NCI-H748 (cell line): Measurements from ENCODE around the gene EXO5.
A peak's percentile ranks its signal among the peaks of the same experiment; 100 is the strongest.
"Not testable (repeated sequence)": the region's sequence is repeated elsewhere in the genome, so short reads cannot be mapped to it uniquely, and the experiment has no call there.

Source experiments
- DNase-seq: peaks from one replicate; lab custom pipeline; 2025; ENCODE audit not compliant: unreplicated experiment; lab: John Stamatoyannopoulos, UW

The EXO5 gene

DNA sequence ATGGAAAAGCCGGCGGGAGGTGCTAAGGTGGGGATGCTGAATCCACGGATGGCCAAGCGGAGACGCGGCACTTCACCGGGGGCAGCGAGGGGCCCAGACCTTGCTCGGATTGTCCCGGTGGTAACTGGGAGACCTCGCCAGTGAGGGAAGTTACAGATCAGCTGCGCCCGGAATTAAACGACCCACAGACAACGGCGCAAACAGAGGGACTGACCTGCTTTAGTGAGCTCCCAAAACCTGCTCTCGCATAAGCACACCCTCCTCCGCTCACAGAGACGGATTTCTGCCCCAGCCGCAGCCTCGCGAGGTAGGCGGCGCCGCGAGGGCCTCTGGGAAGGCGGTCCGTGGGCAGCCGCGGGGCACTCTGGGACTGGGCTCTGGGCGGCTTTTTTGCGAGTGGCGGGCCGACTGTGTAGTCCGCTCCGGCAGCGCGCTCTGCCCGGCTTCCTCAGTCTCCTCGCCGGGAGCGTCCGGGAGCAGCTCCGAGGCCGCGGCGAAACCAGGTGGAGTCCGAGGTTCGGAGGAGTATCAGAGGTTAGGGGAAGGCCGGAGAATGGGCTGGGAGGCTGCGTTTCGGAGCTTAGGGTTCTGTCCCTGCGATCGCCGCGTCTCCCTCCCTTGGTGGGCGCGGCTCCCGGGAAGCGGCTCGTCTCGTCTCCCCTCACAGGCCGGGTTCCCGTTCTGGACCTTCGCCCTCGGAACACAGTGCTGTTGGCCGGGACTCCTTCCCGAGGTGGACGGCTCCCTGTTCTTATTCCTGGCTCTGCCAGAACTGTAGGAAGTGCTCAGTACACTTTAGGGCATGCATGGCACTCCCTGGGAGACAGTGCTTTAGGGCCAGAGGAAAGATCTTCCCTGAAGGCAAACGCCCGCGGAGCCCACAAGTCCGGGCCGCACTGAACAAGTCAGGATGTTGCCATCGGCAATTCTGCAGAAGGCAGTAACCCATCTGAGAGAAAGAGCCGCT, at the start of gene EXO5:
Gene EXO5, plus strand, starts transcription at position 393 of the 967 bp plus-strand sequence. CDS start 5,778 bp downstream, outside the sequence.
- DNase-seq = peak; percentile 100

- DNase-seq = peak; percentile 77
Observed at GRCh38 chr1:40462956-40463590, 45.5 kb upstream of the EXO5 start.

GRCh38 chr1:40469327-40469726, 39.2 kb upstream of the EXO5 start:
- no peak for DNase-seq

GRCh38 chr1:40475268-40475667, 33.3 kb upstream of the EXO5 start:
- no peak for DNase-seq

DNA sequence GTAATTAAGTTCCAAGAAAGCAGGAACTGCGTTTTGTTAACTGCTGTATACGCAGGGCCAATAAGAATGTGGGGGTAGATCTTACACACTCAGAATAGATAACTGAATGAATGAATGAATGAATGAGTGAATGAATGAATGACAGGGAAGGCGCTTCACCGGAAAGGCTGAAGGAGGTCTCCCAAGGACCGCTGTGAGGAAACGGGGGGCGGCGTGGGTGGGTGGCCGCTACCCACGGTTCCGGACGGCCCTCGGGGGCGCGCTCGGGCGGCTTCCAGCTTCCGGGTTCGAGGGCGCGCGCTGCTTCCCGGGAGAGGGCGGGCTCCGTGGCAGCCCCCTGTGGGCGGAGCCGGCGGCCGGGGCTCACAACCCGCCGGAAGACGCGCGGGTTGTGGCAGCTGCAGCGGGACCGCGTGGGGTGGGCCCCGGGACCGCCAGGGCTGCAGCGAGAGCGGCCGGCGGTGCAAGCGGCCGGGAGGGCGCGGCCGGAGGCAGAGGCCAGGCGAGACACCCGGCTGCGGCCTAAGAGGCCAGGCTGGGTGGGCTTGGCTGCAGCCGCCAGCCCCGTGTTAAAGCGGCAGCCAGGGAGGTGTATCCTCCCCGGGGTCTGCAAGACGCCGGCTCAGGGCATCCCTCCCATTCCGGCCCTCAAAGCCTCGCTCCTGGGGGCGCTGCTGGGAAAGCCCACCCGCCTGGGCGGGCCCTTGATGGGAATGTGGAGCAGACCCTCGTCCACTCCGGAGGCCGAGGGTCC, 31.5 kb upstream of the EXO5 start, which contains the start of gene ZFP69:
Gene ZFP69, plus strand, starts transcription at position 367 of the 754 bp plus-strand sequence. CDS start 2,072 bp downstream, outside the sequence.
- peak; percentile 100 for DNase-seq

- DNase-seq = peak; percentile 94
Observed at GRCh38 chr1:40477678-40478053, 30.9 kb upstream of the EXO5 start.

GRCh38 chr1:40478276-40478675, 30.3 kb upstream of the EXO5 start:
- no peak for DNase-seq

GRCh38 chr1:40479156-40479555, 29.4 kb upstream of the EXO5 start:
- DNase-seq = no peak

DNA sequence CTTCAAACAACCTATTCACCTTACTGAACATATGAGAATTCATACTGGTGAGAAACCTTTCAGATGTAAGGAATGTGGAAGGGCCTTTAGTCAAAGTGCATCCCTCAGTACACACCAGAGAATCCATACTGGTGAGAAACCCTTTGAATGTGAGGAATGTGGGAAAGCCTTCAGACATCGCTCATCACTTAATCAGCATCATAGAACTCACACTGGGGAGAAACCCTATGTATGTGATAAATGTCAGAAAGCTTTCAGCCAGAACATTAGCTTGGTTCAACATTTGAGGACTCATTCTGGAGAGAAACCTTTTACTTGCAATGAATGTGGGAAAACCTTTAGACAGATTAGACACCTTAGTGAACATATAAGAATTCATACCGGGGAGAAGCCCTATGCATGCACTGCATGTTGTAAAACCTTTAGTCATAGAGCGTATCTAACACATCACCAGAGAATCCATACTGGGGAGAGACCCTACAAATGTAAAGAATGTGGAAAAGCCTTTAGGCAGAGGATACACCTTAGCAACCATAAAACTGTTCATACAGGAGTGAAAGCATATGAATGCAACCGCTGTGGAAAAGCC, 13.2 kb upstream of the EXO5 start:
- DNase-seq = no peak

- not testable (repeated sequence) for DNase-seq
Observed at GRCh38 chr1:40502651-40503050, 5.9 kb upstream of the EXO5 start.

GRCh38 chr1:40507973-40508372, 594 bp upstream of the EXO5 start:
- no peak for DNase-seq

GRCh38 chr1:40519517-40519916, 10.9 kb downstream of the EXO5 start:
- DNase-seq = no peak

DNA sequence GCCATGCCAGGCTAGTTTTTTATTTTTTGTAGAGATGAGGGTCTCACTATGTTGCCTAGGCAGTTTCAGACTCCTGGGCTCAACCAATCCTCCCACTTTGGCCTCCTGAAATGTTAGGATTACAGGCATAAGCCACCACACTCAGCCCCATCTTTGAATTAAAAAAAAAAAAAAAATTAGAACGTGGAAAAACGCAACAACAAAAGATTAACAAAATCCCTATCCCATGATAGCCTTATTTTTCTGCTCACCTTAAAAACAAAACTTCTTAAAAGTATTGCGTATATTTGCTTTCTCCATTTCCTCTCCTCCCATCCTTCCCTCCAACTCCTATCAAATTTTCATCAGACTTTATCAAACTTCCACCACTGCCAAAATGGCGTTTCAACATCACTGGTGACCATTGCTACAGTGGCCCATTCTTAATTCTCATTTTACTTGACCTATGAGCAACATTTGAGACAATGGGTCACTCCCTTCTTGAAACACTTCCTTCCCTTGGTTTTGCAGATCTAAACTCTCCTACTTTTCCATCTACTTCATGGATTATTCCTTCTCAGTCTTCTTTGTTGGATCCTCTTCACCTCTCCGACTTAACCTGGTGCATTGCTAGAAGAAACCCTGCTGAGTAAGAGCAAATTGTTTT, 22.3 kb downstream of the EXO5 start:
- DNase-seq = peak; percentile 78

- DNase-seq = peak; percentile 100
Observed at GRCh38 chr1:40531381-40532061, 23.0 kb downstream of the EXO5 start, which contains the start of gene ZNF684. Gene ZNF684 (plus strand): TSS chr1:40531637. CDS start chr1:40533167, 1,530 bp downstream.

GRCh38 chr1:40532062-40532389, 23.5 kb downstream of the EXO5 start:
- no peak for DNase-seq

- DNase-seq = peak; percentile 93
Observed at GRCh38 chr1:40532844-40533424, 24.4 kb downstream of the EXO5 start.

GRCh38 chr1:40534589-40534988, 26.0 kb downstream of the EXO5 start:
- DNase-seq = no peak

GRCh38 chr1:40535732-40536131, 27.2 kb downstream of the EXO5 start:
- DNase-seq = no peak

DNA sequence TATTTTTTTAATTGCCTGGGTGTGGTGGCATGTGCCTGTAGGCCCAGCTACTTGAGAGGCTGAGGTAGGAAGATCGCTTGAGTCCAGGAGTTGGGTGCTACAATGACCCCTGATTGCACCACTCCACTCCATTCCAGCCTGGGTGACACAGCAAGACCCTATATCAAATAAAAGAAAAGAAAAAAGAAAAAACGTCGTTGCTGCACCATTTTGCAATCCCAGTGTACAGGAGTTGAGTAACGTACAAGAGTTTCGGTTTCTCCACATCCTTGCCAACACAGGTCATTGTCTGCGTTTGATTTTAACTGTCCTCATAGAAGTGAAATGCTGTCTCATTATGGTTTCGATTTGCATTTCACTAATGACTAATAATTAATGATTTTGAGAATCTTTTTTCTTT, 30.8 kb downstream of the EXO5 start:
- no peak for DNase-seq

GRCh38 chr1:40546957-40547356, 38.4 kb downstream of the EXO5 start:
- no peak for DNase-seq
